Epidermal melanocyte (primary cell): ENCODE data around the gene PPP3R1.

Experiments
- DNase-seq: peaks from one replicate; pipeline ENCODE4 v3.0.0; 2011; ENCODE audit warnings: low spot score; ENCODE audit not compliant: insufficient read length

PPP3R1 gene

DNA sequence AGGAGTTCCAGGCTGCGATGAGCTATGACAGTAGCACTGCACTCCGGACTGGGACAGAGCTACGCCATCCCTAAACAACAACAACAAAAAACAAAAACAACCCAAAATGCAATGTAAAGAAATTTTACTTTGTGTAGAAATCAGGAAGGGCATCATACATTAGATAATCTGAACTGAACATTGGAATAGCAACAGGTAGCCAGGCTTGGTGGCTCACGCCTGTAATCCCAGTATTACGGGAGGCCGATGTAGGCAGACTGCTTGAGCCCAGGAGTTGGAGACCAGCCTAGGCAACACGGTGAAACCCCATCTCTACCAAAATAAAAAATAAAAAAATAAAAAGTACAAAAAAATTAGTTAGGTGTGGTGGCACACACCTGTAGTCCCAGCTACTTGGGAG is 96.7 kb downstream of the PPP3R1 start:
- DNase-seq = no peak

DNA sequence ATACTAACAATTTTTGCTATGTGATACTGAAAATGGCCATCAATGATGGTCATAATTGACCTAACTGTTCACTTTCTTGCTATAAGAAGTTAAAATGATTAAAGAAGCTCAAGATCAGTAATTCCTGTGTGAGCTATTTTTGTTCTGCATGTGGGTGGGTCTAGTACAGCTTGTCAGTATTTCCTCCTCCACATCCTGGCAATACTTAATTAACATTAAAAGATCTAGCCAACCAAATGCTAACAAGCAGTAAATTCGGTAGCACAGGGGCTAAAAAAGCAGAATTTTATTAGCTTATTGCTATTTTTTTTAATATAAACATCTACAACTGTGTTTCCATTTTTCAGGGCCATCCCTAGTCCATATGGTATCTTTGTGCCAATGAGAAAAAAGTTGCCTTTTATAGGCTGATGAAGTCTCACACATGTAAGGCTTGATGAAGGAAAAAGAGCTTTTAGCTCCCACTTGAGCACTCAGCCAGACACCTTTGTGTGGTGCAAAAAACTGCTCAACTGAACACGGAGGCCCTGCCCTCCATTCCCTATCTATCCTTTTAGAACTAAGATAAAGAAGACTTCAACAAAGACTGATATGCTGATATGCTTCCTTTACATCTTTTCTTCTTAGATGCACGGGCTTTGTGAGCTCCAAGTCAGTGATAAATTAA is 99.5 kb downstream of the PPP3R1 start:
- no peak for DNase-seq

DNA sequence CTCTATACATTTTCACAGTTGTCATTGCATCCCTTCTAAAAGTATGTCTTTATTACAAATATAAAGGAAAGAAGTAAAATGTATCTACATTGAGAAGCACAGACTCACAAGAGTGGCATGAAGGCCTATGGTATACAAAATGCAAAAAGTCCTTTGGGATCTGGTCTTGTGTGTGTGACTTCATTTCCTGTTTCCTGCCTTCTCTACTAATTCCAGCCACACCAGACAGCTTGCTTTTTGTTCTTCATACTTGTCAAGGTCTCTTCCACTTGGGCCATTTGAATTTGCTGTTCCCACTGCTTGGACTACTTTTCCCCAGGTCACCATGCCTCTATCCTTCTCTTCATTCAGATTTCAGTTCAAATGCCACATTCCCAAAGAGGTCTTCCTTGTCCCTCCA is 101.3 kb downstream of the PPP3R1 start:
- DNase-seq = no peak

DNA sequence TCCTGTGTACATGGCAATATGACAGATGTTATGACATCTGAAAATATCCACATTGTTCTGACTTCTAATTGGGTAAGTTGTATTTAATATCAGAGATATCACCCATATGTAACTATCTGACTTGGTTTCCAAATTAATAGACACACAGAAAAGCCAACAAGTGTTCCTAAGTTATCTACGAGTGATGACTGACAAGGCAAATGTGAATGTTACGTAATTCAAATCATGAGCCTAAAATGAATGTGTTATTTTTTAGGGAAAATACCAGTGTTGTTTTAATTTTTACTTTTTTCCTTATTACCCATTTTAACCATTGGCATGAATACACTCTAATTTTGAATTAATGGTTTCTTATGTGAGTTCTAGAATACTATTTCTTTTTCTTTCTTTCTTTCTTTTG is 110.5 kb downstream of the PPP3R1 start:
- no peak for DNase-seq

DNA sequence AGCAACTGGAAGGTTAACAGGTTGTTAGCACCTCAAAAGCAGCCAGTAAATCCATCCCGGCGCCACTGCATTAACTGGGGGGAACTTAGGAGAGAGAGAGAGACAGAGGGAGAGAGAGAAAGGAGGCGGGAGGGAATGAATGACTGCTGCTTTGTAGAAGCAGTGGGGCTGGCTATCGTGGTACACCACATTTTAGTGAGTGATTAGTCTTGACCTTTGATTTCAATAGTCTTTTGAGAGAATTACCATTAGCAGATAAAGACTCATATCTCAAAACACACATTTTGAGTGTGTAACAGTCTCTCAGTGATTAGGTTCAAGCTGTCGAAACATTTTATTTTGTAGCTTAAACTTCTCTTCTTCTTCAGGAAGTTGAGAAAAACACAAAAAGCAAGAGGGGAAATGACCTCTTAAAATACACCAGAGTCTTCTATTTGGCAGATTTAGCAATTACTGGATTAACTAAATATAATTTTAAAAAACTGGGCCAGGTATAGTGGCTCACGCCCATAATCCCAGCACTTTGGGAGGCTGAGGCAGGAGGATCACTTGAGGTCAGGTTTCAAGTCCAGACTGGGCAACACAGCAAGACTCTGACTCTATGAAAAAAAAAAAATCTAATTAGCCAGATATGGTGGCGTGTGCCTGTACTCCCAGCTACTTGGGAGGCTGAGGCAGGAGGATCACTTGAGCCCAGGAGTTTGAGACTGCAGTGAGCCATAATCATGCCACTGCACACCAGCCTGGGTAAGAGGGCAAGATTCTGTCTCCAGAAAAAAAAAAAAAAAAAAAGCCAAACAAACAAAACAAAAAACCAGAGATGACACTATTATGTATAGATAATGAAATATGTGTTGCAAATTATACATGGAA is 116.6 kb downstream of the PPP3R1 start:
- no peak for DNase-seq

DNA sequence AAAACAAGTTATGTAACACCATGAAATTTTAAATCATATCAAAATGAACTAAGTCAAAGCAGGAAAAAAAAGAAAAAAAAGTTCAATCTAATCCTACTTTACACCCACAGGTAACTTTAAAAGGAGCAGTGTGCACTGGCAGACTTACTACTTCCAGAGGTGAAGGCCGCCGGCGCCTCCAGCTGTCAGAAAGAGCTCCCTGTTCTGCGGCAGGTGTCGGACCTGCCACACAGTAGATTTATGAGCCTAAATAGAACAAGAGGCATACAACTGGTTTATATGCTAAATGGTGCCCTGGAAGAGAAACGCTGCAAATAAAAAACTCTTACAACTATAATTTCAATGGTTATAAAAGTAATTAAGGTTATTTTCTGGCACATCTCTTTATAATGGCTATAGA is 117.8 kb downstream of the PPP3R1 start:
- DNase-seq = no peak

DNA sequence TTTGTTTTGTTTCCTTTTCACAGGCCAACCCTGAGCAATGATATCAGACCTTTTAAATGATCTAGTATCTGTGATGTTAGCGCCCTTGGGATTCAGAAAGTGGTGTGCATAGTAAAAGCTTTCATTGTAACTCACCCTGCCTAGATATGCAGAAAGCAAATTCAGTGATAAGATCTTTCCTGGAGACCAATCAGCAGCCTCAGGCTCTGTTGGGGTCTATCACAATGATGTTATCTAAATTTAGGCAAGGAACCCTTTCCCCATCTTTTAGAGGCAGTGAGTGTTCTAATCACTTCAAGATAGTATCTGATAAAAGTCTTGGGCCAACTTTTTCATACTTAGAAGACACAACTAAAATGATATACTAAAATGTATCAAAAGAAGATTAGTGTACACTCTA is 118.2 kb downstream of the PPP3R1 start:
- no peak for DNase-seq
